Fibroblast of villous mesenchyme (primary cell): ENCODE results near the gene TNFRSF21. TPM values are rescaled to one million over a fixed set of nuclear protein-coding genes. Genes with fewer than 3 reads are reported as not detected.
A peak's percentile ranks its signal among the peaks of the same experiment; 100 is the strongest.

Experiments used
- DNase-seq: peaks from one replicate; pipeline ENCODE4 v3.0.0-alpha.2; 2010; ENCODE audit warnings: low read depth
- H3K4me3 ChIP-seq: 2 replicates; pipeline ENCODE4 v1.5.1; 2011; ENCODE audit warnings: low read depth, mild to moderate bottlenecking, low read length
- total RNA-seq: library from RNA; depleted of rRNA; stranded (reverse); fragments of >200 nt; gene quantifications from 2 replicates; pipeline ENCODE4 v1.2.3, GENCODE V29; 2012
- TF ChIP-seq, protein P1 (sequence below): IDR thresholded peaks from 2 replicates; pipeline ENCODE4 v1.5.1; 2012; ENCODE audit warnings: low read depth, mild to moderate bottlenecking, low read length; ENCODE audit not compliant: insufficient read depth

Gene TNFRSF21
- total RNA-seq, 1 donor = 43.2 TPM

DNA sequence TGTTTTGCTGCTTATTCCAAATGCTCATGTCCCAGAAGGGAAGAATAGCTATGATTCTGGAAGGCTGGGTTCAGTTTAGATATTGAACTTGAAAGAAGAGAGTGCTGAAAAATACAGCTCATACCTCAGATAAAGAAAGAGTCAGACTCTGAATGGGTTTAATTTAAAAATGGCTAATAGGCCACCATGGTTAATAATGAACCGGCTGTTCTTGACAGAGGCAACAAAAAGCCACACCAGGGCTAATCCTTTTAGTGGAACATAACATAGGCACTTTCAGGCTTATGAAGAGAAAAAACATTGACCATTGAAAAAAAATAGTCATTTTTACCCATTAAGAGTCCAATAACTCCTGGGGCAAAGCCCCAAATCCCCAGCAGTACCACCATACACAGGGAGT, 59.4 kb downstream of the TNFRSF21 start:
- TF ChIP-seq, protein P1, sequence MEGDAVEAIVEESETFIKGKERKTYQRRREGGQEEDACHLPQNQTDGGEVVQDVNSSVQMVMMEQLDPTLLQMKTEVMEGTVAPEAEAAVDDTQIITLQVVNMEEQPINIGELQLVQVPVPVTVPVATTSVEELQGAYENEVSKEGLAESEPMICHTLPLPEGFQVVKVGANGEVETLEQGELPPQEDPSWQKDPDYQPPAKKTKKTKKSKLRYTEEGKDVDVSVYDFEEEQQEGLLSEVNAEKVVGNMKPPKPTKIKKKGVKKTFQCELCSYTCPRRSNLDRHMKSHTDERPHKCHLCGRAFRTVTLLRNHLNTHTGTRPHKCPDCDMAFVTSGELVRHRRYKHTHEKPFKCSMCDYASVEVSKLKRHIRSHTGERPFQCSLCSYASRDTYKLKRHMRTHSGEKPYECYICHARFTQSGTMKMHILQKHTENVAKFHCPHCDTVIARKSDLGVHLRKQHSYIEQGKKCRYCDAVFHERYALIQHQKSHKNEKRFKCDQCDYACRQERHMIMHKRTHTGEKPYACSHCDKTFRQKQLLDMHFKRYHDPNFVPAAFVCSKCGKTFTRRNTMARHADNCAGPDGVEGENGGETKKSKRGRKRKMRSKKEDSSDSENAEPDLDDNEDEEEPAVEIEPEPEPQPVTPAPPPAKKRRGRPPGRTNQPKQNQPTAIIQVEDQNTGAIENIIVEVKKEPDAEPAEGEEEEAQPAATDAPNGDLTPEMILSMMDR = no peak
- no peak for DNase-seq
- H3K4me3 ChIP-seq = no peak overlapping the region

DNA sequence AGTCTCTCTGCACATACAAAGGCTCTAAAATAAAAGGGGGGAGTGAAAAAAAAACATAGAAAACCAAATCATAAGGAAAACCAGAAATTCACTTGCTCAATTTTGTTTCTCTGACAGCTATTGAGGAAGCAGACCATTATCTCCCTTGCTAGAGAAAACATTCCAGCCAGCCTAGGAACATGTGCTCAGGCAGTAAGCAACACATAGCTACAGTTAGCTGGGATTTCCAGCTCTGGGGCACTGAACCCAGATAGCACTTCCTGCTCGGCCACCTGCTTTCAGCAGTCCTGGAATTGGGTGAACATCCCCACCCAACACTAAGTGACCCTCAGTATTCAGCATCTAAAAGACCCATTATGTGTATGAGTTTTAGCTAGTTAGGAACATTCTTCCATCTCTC, 61.3 kb downstream of the TNFRSF21 start:
- DNase-seq = peak; percentile 40
- TF ChIP-seq, protein P1 = no peak
- no peak overlapping the region for H3K4me3 ChIP-seq

DNA sequence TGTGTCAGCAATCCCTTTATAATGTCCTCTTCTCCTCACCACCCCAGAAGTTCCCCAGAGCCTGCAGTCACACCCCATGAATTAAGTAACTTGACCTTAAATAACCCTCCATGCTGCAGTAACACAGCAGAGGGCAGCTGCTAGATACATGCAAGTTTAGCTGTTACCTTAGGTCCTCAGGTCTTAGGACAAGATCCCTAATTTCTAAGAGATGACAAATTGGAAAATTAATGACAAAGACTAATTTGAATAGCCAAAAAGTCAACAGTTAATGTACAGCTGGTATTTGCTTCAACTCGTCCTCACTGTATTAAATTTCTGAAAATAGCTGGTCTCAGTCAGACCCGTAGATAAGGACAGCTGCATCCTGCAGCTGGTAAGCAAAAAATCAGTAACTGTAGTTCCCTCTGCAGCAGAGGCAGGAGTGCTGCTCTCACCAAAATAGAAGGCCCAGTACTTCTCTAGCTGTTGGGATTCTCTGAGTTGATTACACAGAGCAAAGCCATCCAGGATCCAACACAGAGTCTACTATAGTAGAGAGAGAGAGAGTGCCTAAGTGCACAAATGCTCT, 62.4 kb downstream of the TNFRSF21 start:
- DNase-seq = peak; percentile 63
- no peak overlapping the region for H3K4me3 ChIP-seq
- TF ChIP-seq, protein P1 = no peak

DNA sequence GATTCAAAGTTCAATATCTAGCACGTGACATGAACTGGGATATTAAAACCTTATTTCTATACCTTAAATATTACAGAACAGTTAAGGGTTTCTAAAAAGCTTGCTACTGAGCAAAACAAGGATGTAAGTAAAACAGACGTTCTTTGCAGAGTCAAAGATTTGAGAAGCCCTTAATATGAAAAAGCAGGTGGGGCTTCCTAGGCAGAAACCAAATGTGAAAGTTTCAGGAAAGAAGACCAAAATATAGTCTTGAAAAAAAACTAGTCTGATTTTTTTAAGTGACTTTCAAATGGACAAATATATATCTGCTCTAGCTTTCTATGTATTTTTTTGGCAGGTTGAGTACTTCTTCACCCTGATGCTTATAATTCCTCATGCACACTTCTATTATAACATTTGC, 63.2 kb downstream of the TNFRSF21 start:
- TF ChIP-seq, protein P1 = no peak
- no peak overlapping the region for H3K4me3 ChIP-seq
- no peak for DNase-seq

DNA sequence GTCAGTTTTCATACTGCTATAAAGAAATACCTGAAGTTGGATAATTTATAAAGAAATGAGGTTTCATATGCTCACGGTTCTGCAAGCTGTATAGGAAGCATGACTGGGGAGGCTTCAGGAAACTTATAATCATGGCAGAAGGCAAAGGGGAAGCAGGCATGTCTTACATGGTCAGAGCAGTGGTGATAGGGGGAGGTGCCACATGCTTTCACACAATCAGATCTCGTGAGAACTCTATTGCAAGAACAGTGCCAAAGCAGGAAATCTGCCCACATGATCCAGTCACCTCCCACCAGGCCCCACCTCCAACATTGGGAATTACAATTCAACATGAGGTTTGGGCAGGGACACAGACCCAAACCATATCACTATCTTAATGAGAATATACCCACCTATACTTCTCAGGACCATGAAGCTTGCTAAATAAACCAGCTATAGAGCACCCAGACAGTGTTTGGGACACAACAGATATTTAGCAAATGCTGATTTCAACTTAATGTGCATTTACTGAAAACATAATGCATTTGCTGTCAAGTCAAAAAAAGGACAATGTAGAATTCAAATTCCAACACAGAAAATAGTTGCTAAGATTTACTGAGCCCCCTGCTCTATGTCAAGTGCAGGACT, 63.8 kb downstream of the TNFRSF21 start:
- H3K4me3 ChIP-seq = no peak overlapping the region
- TF ChIP-seq, protein P1 = no peak
- no peak for DNase-seq

DNA sequence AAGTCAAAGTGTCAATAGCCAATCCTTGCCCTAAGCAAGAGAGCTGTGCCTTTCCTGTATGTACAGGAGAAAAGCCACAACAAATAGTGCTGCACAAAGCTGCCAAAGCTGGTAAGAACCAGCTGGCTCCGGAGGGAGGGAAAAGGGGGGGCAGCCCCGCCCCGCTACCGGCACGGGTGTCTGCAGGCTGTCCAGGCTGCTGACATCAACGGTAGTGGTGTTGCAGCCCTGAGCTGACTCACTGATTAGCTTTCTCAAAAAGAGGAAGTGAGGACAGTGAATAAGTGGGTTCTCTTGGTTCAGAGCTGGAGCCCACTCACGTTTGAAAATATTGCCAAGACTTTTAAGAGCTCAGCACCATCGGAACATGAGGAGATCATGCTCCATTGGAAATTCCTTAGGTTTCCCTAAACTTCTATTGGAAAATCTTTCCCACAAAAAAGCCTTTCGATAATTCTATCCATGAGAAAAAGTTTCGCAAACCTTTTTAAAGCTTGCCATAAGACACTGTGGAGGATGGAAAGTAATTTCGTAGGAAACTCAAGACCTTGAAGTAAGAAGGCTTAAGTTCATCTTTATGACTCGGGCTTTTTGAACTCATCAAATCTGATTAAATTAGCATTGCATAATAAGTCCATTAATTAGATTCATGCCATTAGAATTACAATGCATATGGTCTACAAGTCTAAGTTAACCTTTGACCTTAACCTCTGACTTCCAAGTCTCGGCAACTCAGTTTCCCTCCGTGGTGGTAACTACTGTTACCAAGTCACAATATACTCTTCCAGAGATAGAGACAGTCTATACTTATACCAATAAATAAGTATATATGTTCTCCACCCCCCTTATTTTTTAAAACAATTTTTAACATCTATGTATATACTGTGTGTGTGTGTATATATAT, 67.0 kb downstream of the TNFRSF21 start:
- peak; percentile 97 for DNase-seq
- peak overlapping the region; percentile 17 for H3K4me3 ChIP-seq
- TF ChIP-seq, protein P1 = no peak
